Measurements from ENCODE around the gene PEX19.

DNA sequence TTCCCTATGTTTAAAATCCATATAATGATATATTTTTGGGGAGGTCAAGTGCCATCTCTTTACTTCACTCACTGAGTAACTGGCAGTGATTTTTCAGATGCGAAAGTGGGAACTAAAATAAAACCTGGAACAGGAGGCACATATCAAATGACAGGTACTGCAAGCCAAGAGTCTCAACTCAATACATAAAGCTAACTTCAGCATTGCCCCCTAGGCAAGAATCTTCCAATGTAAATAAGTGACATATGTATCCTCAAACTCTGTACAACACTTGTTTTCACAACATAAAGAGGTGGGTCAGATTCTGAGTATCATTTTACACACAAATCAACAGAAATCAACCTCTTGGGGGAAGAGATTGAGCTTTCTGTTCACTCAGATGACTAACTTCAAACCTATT, 40.7 kb downstream of the PEX19 start:
- TF ChIP-seq, protein P1, sequence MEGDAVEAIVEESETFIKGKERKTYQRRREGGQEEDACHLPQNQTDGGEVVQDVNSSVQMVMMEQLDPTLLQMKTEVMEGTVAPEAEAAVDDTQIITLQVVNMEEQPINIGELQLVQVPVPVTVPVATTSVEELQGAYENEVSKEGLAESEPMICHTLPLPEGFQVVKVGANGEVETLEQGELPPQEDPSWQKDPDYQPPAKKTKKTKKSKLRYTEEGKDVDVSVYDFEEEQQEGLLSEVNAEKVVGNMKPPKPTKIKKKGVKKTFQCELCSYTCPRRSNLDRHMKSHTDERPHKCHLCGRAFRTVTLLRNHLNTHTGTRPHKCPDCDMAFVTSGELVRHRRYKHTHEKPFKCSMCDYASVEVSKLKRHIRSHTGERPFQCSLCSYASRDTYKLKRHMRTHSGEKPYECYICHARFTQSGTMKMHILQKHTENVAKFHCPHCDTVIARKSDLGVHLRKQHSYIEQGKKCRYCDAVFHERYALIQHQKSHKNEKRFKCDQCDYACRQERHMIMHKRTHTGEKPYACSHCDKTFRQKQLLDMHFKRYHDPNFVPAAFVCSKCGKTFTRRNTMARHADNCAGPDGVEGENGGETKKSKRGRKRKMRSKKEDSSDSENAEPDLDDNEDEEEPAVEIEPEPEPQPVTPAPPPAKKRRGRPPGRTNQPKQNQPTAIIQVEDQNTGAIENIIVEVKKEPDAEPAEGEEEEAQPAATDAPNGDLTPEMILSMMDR (IDR thresholded peaks at IDR 0.05; ENCODE audit: insufficient read depth, low read length): no peak
- TF ChIP-seq POLR2AphosphoS5 (IDR thresholded peaks at IDR 0.05; ENCODE audit: low read depth): no peak

All from HL-60 (cell line).